SK-N-SH treated with all-trans-retinoic acid at 6 μM for 48 hours (cell line): ENCODE results near the gene GRIK1.

Source experiments
- SNAI2 ChIP-seq: fragments of 250-450 bp; sonication (Bioruptor Pico); IDR thresholded peaks from 2 replicates; pipeline ENCODE4 v1.5.0; 2020; ENCODE audit warnings: mild to moderate bottlenecking, moderate library complexity
- ZNF565 ChIP-seq: fragments of 450-650 bp; formaldehyde crosslinking; conservative IDR thresholded peaks from 2 replicates; pipeline ENCODE4 v1.5.0; 2020; ENCODE audit warnings: low read depth, mild to moderate bottlenecking, moderate library complexity

- no peak for TF ChIP-seq SNAI2
- no peak for TF ChIP-seq ZNF565
Observed at GRCh38 chr21:29708401-29708800, 231.4 kb downstream of the GRIK1 start.
